ENCODE measurements around the gene DRG1.
A peak's percentile ranks its signal among the peaks of the same experiment; 100 is the strongest.
"Not testable (repeated sequence)": the region's sequence is repeated elsewhere in the genome, so short reads cannot be mapped to it uniquely, and the experiment has no call there.

Gene DRG1

DNA sequence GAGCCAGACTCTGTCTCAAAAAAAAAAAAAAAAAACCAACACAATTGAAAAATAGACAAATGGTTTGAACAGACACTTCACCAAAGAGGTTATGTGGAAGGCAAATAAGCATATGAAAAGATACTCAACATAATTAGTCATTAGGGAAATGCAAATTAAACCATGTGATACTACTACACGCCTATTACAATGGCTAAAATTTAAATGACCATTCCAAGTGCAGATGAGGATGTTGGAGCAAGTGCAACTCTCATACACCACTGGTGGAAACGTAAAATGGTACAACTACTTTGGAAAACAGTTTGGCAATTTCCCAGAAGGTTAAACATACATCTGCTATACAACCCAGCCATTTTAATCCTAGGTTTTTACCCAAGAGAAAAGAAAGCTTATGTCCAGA, 65.9 kb downstream of the DRG1 start:
- in situ Hi-C loops (cut with HindIII; ENCODE audit: low sequenced_read_pairs) = no loop called here
- H3K4me3 ChIP-seq (ENCODE audit: low read depth, low read length) = no peak overlapping the region
- TF ChIP-seq, protein P1, sequence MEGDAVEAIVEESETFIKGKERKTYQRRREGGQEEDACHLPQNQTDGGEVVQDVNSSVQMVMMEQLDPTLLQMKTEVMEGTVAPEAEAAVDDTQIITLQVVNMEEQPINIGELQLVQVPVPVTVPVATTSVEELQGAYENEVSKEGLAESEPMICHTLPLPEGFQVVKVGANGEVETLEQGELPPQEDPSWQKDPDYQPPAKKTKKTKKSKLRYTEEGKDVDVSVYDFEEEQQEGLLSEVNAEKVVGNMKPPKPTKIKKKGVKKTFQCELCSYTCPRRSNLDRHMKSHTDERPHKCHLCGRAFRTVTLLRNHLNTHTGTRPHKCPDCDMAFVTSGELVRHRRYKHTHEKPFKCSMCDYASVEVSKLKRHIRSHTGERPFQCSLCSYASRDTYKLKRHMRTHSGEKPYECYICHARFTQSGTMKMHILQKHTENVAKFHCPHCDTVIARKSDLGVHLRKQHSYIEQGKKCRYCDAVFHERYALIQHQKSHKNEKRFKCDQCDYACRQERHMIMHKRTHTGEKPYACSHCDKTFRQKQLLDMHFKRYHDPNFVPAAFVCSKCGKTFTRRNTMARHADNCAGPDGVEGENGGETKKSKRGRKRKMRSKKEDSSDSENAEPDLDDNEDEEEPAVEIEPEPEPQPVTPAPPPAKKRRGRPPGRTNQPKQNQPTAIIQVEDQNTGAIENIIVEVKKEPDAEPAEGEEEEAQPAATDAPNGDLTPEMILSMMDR (IDR thresholded peaks at IDR 0.05; ENCODE audit: low read depth, low read length, missing control alignments) = no peak
- DNase-seq (ENCODE audit: low read depth) = no peak

DNA sequence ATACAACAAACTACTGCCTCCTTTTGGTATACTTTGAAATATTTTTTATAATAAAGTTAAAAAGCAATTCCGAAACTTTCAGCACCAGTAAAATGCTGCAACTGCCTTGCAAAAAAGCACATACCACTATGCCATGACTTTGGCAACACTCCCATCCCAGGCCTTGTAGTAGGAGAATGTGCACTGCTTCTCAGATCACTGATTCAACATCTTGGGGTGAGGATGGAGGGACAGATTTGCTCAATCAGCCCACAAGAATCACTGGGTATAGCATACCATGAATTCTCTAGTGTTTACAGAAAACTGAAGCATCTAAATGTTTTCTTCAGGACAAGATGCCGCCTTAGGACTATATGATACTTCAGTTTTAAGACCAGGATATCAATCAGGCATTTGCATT, 75.3 kb downstream of the DRG1 start:
- H3K4me3 ChIP-seq (ENCODE audit: low read depth, low read length) = no peak overlapping the region
- TF ChIP-seq, protein P1 (IDR thresholded peaks at IDR 0.05; ENCODE audit: low read depth, low read length, missing control alignments) = no peak
- in situ Hi-C loops (cut with HindIII; ENCODE audit: low sequenced_read_pairs) = no loop called here
- peak; percentile 20 for DNase-seq (ENCODE audit: low read depth)

DNA sequence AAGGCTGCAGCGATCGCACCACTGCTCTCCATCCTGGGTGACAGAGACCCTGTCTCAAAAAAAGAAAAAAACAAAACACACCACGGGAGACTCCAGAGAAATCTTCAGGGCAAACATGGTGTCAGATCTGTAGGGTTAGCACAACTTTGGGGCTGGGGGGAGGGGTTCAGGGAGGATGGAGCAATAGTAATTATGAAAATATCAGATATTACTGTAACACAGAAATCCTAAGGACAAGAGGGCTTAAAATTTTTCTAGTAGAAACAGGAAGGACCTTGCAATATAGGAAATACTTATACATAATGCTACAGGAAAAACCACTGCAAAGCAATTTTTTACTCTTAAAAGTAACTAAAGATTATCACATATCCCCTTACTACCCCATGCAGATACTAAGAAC, 76.4 kb downstream of the DRG1 start:
- TF ChIP-seq, protein P1 (IDR thresholded peaks at IDR 0.05; ENCODE audit: low read depth, low read length, missing control alignments) = no peak
- H3K4me3 ChIP-seq (ENCODE audit: low read depth, low read length) = no peak overlapping the region
- in situ Hi-C loops (cut with HindIII; ENCODE audit: low sequenced_read_pairs) = no loop called here
- no peak for DNase-seq (ENCODE audit: low read depth)

DNA sequence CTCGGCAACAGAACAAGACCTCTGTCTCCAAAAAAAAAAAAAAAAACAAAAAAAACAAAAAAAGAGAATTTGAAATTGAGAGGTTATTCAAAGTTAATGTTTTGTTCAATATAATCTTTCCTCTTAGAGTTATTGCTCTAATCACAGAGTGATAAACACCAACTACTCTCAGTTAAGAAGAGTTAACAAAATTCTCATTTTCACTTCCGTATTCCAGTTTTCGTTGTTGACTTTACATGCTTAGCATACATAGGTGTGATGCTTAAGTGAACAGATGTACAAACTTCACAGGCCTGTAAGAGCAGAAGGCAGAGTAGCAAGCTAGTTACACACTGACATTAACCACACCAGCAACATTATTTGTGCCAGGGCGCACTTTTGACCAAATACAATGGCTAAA, 77.9 kb downstream of the DRG1 start:
- in situ Hi-C loops (cut with HindIII; ENCODE audit: low sequenced_read_pairs) = no loop called here
- TF ChIP-seq, protein P1 (IDR thresholded peaks at IDR 0.05; ENCODE audit: low read depth, low read length, missing control alignments) = no peak
- H3K4me3 ChIP-seq (ENCODE audit: low read depth, low read length) = no peak overlapping the region
- DNase-seq (ENCODE audit: low read depth) = no peak

DNA sequence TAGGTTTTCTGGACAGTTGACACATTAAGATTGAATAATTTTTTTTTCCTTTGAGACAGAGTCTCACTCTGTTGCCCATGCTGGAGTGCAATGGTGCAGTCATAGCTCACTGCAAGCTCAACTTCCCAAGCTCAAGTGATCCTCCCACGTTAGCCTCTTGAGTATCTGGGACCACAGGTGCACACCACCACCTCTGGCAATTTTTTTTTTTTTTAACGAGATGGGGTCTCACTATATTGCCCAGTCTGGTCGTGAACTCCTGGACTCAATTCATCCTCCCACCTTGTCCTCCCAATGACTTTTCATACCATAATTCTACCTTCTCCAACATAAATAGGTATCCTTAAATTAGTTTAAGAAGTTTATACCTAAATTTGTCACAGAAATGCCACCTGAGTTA, 81.7 kb downstream of the DRG1 start:
- TF ChIP-seq, protein P1 (IDR thresholded peaks at IDR 0.05; ENCODE audit: low read depth, low read length, missing control alignments) = no peak
- no peak overlapping the region for H3K4me3 ChIP-seq (ENCODE audit: low read depth, low read length)
- DNase-seq (ENCODE audit: low read depth) = no peak
- in situ Hi-C loops (cut with HindIII; ENCODE audit: low sequenced_read_pairs) = no loop called here

DNA sequence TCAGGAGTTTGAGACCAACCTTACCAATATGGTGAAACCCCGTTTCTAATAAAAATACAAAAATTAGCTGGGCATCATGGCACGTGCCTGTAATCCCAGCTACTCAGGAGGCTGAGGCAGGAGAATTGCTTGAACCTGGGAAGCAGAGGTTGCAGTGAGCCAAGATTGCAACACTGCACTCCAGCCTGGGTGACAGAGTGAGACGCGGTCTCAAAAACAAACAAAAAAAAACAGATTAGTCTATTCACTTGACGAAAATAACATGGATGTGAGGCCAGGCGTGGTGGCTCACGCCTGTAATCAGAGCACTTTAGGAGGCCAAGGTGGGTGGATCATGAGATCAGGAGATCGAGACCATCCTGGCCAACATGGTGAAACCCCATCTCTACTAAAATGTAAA, 83.1 kb downstream of the DRG1 start:
- H3K4me3 ChIP-seq (ENCODE audit: low read depth, low read length); in situ Hi-C loops (cut with HindIII; ENCODE audit: low sequenced_read_pairs); DNase-seq (ENCODE audit: low read depth): not testable (repeated sequence)
